HCT116 (cell line): ENCODE measurements around the gene FOXP1. TPM values are rescaled to one million over a fixed set of nuclear protein-coding genes. Genes with fewer than 3 reads are reported as not detected.

ENCODE experiments used
- ATAC-seq: fragments of 200-7000 bp; cut with Tn5 transposase; 2 replicates; pipeline ENCODE4 v1.9.1; 2020; ENCODE audit warnings: mild to moderate bottlenecking, moderate library complexity
- BruUV-seq: library from RNA; stranded (reverse); fragments of 400-500 nt; replicated peaks from 2 replicates; lab custom pipeline; 2021; lab: Mats Ljungman, UMichigan
- CTCF ChIA-PET: fragments of 300-600 bp; sonication (Branson Sonifier 250); formaldehyde crosslinking; loops from one replicate; lab custom pipeline; 2021; ENCODE audit warnings: antibody characterized with exemption; lab: Charles Lee
- POLR2A ChIA-PET: fragments of 300-600, 350-600 bp; sonication (Branson Sonifier 250); formaldehyde crosslinking; loops from one replicate; lab custom pipeline; 2021; ENCODE audit warnings: antibody characterized with exemption; lab: Charles Lee
- RAD21 ChIA-PET, 2 experiments: fragments of 300-600 bp; sonication (Branson Sonifier 250); formaldehyde crosslinking; loops; one replicate each; lab custom pipeline; 2023; ENCODE audit warnings: low total read pairs in 2 of 2; ENCODE audit not compliant: uncharacterized antibody in 2 of 2, unreplicated experiment in 2 of 2, low non-redundant PET in 1 of 2; lab: Charles Lee
- DNase-seq: peaks from one replicate; pipeline ENCODE4 v3.0.0-alpha.2; 2010; ENCODE audit warnings: low read depth, low spot score
- H2AFZ ChIP-seq: fragments of 200-600 bp; shearing (Covaris generic), sonication (generic); 2 replicates; pipeline ENCODE4 v1.6.1; 2017; ENCODE audit warnings: low read depth, mixed run types, mixed read lengths, antibody characterized with exemption, low read length; ENCODE audit not compliant: poor library complexity, severe bottlenecking
- H3K27ac ChIP-seq: 2 replicates; pipeline ENCODE4 v1.5.1; 2012; ENCODE audit warnings: low read depth, low read length
- H3K27me3 ChIP-seq: fragments of 200-600 bp; sonication (generic); 2 replicates; pipeline ENCODE4 v1.6.1; 2016; ENCODE audit warnings: mixed run types, low read length, mixed read lengths; ENCODE audit not compliant: insufficient read depth
- H3K36me3 ChIP-seq, 2 experiments: fragments of 200-500 bp in 1 of 2; fragments of 200-600 bp in 1 of 2; sonication (Bioruptor generic) in 1 of 2; sonication (generic) in 1 of 2; 2 replicates each; pipeline versions ENCODE4 v1.5.1 to v1.6.1; 2014 to 2016; ENCODE audit warnings: low read length in 2 of 2, inconsistent platforms in 1 of 2, mixed read lengths in 1 of 2, mixed run types in 1 of 2; ENCODE audit not compliant: insufficient read depth in 2 of 2, control insufficient read depth in 1 of 2
- H3K4me1 ChIP-seq, 2 experiments: fragments of 200-600 bp in 1 of 2; sonication (generic) in 1 of 2; 2 replicates each; pipeline versions ENCODE4 v1.5.1 to v1.6.1; 2012 to 2017; ENCODE audit warnings: low read length in 2 of 2, inconsistent platforms in 1 of 2, mild to moderate bottlenecking in 1 of 2, mixed read lengths in 1 of 2, mixed run types in 1 of 2, moderate library complexity in 1 of 2; ENCODE audit not compliant: insufficient read depth in 2 of 2, control insufficient read depth in 1 of 2
- H3K4me2 ChIP-seq: fragments of 200-600 bp; sonication (generic); 2 replicates; pipeline ENCODE4 v1.6.1; 2017; ENCODE audit warnings: mixed run types, low read length, mixed read lengths
- H3K4me3 ChIP-seq, 2 experiments: fragments of 200-600 bp in 1 of 2; sonication (generic) in 1 of 2; replicated peaks in 1 of 2; 2 replicates each; pipeline ENCODE4 v1.5.1; 2011 to 2016; ENCODE audit warnings: low read length in 2 of 2, control low read depth in 1 of 2, low read depth in 1 of 2, mild to moderate bottlenecking in 1 of 2, mixed read lengths in 1 of 2, mixed run types in 1 of 2
- H3K79me2 ChIP-seq: fragments of 200-600 bp; sonication (generic); 2 replicates; pipeline ENCODE4 v1.6.1; 2017; ENCODE audit warnings: mild to moderate bottlenecking, mixed run types, low read length, moderate library complexity, mixed read lengths; ENCODE audit not compliant: insufficient read depth
- H3K9ac ChIP-seq: fragments of 200-600 bp; sonication (generic); 2 replicates; pipeline ENCODE4 v1.6.1; 2016; ENCODE audit warnings: low read length, mixed read lengths
- H3K9me2 ChIP-seq: fragments of 200-600 bp; sonication (generic), shearing (Covaris generic); 2 replicates; pipeline ENCODE4 v1.6.1; 2017; ENCODE audit warnings: mixed run types, mild to moderate bottlenecking, moderate library complexity; ENCODE audit not compliant: insufficient read depth
- H3K9me3 ChIP-seq, 2 experiments: fragments of 200-500 bp in 1 of 2; fragments of 200-600 bp in 1 of 2; sonication (Bioruptor generic) in 1 of 2; sonication (generic) in 1 of 2; 2 replicates each; pipeline ENCODE4 v1.6.1; 2014 to 2017; ENCODE audit warnings: low read length in 2 of 2, mixed read lengths in 2 of 2, inconsistent platforms in 1 of 2, low read depth in 1 of 2, mild to moderate bottlenecking in 1 of 2, mixed run types in 1 of 2, moderate library complexity in 1 of 2; ENCODE audit not compliant: control insufficient read depth in 1 of 2, insufficient read depth in 1 of 2
- H4K20me1 ChIP-seq: fragments of 200-600 bp; sonication (generic), shearing (Covaris generic); 2 replicates; pipeline ENCODE4 v1.6.1; 2017; ENCODE audit warnings: mixed run types, mild to moderate bottlenecking, moderate library complexity; ENCODE audit not compliant: insufficient read depth
- CBX3 ChIP-seq: IDR thresholded peaks from 2 replicates; pipeline ENCODE4 v1.6.1; 2012; ENCODE audit warnings: low read depth
- CEBPB ChIP-seq: IDR thresholded peaks from 2 replicates; pipeline ENCODE4 v1.6.1; 2012; ENCODE audit warnings: low read depth
- ELF1 ChIP-seq: IDR thresholded peaks from 2 replicates; pipeline ENCODE4 v1.6.1; 2012; ENCODE audit warnings: low read depth, borderline replicate concordance
- EZH2phosphoT487 ChIP-seq: fragments of 200-600 bp; IDR thresholded peaks from 2 replicates; pipeline ENCODE4 v1.6.1; 2018; ENCODE audit warnings: antibody characterized with exemption, borderline replicate concordance
- JUND ChIP-seq: IDR thresholded peaks from 2 replicates; pipeline ENCODE4 v1.6.1; 2012
- POLR2A ChIP-seq: IDR thresholded peaks from 2 replicates; pipeline ENCODE4 v1.7.0; 2011; ENCODE audit warnings: borderline replicate concordance; ENCODE audit not compliant: insufficient read depth, insufficient read length; ENCODE audit errors: extremely low read depth
- REST ChIP-seq: IDR thresholded peaks from 2 replicates; pipeline ENCODE4 v1.6.1; 2012; ENCODE audit warnings: low read depth
- SP1 ChIP-seq: IDR thresholded peaks from 2 replicates; pipeline ENCODE4 v1.6.1; 2012; ENCODE audit warnings: low read depth
- YY1 ChIP-seq: IDR thresholded peaks from 2 replicates; pipeline ENCODE4 v1.6.1; 2011; ENCODE audit warnings: low read length, low read depth, moderate library complexity, mild to moderate bottlenecking; ENCODE audit not compliant: insufficient replicate concordance; ENCODE audit errors: extremely low read depth
- ZBTB33 ChIP-seq: IDR thresholded peaks from 2 replicates; pipeline ENCODE4 v1.6.1; 2011; ENCODE audit warnings: mild to moderate bottlenecking, low read length, moderate library complexity; ENCODE audit not compliant: insufficient replicate concordance; ENCODE audit errors: extremely low read depth
- ZFX ChIP-seq: fragments of 450-650 bp; IDR thresholded peaks from 2 replicates; pipeline ENCODE4 v1.6.1; 2017
- intact Hi-C: fragments of 100-400 bp; cut with micrococcal nuclease; formaldehyde crosslinking; loops from 2 replicates; pipeline ENCODE4 v1.10.0; 2022
- total RNA-seq: library from RNA; stranded (reverse); gene quantifications from one replicate; pipeline ENCODE4 v1.2.1, GENCODE V29; 2021; ENCODE audit not compliant: unreplicated experiment

FOXP1 gene
- total RNA-seq, 1 experiment from 2014 or later: 11.4 TPM

DNA sequence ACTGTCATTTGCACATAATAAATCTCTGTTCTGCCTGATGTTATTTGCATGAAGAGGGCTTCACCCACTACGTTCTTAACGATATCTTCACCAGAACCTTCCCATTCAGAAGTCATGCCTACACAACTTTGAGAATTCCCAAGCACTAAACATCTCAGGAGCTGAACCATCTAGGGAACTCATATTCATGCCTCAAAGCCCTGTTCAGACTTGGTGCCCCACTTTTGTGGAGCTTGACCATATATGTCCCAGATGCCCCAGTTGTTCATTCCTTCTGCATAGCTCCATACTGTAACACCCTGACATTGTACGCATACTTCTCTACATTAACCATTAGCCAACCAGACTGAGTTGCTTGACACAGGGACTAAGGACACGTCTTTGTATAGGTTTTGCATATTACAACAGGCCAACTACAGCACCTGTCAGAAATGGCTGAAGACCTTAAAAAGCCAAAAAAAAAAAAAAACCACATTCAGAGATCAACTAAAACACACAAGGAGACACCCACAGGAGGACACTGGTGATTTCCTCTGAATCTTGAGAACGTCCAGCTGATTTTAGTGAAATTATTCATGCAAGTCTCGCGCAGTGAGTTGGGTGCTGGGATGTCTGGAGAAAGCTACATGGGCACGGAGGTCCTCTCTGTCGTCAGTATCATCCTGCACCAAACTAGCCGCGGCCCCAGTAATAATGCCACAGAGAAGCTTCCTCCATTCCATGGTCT lies 141.4 kb downstream of the FOXP1 start:
- H3K4me2 ChIP-seq: no peak overlapping the region
- no peak for TF ChIP-seq EZH2phosphoT487
- no peak for TF ChIP-seq ZFX
- TF ChIP-seq CBX3: no peak
- TF ChIP-seq POLR2A: no peak
- TF ChIP-seq JUND: no peak
- no peak for TF ChIP-seq ELF1
- TF ChIP-seq REST: no peak
- no peak for TF ChIP-seq YY1
- no peak for TF ChIP-seq SP1
- no peak for TF ChIP-seq ZBTB33
- TF ChIP-seq CEBPB: no peak
- H3K9me3 ChIP-seq: no peaks in the 10 kb centered on the region
- no peaks in the 10 kb centered on the region for H3K36me3 ChIP-seq
- no TSS peak for BruUV-seq
- H3K27ac ChIP-seq: no peak overlapping the region
- DNase-seq (no peak), ATAC-seq (no peak)
- intact Hi-C loops: no loop called here
- CTCF ChIA-PET: no interaction called here
- no peak overlapping the region for H3K9ac ChIP-seq
- POLR2A ChIA-PET: no interaction called here
- no peak overlapping the region for H2AFZ ChIP-seq
- no peak overlapping the region for H3K4me3 ChIP-seq
- no peaks in the 10 kb centered on the region for H3K79me2 ChIP-seq
- H3K27me3 ChIP-seq: no peaks in the 10 kb centered on the region
- RAD21 ChIA-PET: no interaction called here
- H3K9me2 ChIP-seq: no peaks in the 10 kb centered on the region
- H3K4me1 ChIP-seq: no peaks in the 10 kb centered on the region
- H4K20me1 ChIP-seq: no peaks in the 10 kb centered on the region
